Fibroblast of peridontal ligament (primary cell): ENCODE measurements around the gene LGI1.

ENCODE experiments used
- DNase-seq: peaks from one replicate; pipeline ENCODE4 v3.0.0-alpha.2; 2010; ENCODE audit errors: extremely low read depth

The LGI1 gene

GRCh38 chr10:93755443-93756116 is 2.2 kb upstream of the LGI1 start:
- peak; percentile 42 for DNase-seq

- DNase-seq: no peak
These were observed 1.6 kb upstream of the LGI1 start for GRCh38 chr10:93756118-93756517.

- no peak for DNase-seq
These were observed 600 bp upstream of the LGI1 start for GRCh38 chr10:93757136-93757535.

GRCh38 chr10:93758508-93758885 is 761 bp downstream of the LGI1 start:
- no peak for DNase-seq

- peak; percentile 40 for DNase-seq
These were observed 1.2 kb downstream of the LGI1 start for GRCh38 chr10:93758891-93759410.

GRCh38 chr10:93760490-93760889 is 2.8 kb downstream of the LGI1 start:
- no peak for DNase-seq

- no peak for DNase-seq
These were observed 5.2 kb downstream of the LGI1 start for GRCh38 chr10:93762979-93763391.

- DNase-seq: no peak
These were observed 9.2 kb downstream of the LGI1 start for GRCh38 chr10:93766918-93767317.

- no peak for DNase-seq
These were observed 10.1 kb downstream of the LGI1 start for GRCh38 chr10:93767724-93768399.

- no peak for DNase-seq
These were observed 11.2 kb downstream of the LGI1 start for GRCh38 chr10:93768892-93769291.

GRCh38 chr10:93771354-93771753 is 13.6 kb downstream of the LGI1 start:
- no peak for DNase-seq

GRCh38 chr10:93773120-93773519 is 15.4 kb downstream of the LGI1 start:
- no peak for DNase-seq

- DNase-seq: no peak
These were observed 16.0 kb downstream of the LGI1 start for GRCh38 chr10:93773705-93774104.

- no peak for DNase-seq
These were observed 17.6 kb downstream of the LGI1 start for GRCh38 chr10:93775356-93775755.

GRCh38 chr10:93777092-93777491 is 19.4 kb downstream of the LGI1 start:
- no peak for DNase-seq

GRCh38 chr10:93784059-93784458 is 26.3 kb downstream of the LGI1 start:
- DNase-seq: no peak

GRCh38 chr10:93788413-93789208 is 30.9 kb downstream of the LGI1 start:
- DNase-seq: no peak

- DNase-seq: no peak
These were observed 32.7 kb downstream of the LGI1 start for GRCh38 chr10:93790439-93790838.

GRCh38 chr10:93796167-93796566 is 38.4 kb downstream of the LGI1 start:
- no peak for DNase-seq

GRCh38 chr10:93797825-93798224 is 40.1 kb downstream of the LGI1 start:
- no peak for DNase-seq

- DNase-seq: no peak
These were observed 41.5 kb downstream of the LGI1 start for GRCh38 chr10:93799155-93799708.

- no peak for DNase-seq
These were observed 46.5 kb downstream of the LGI1 start for GRCh38 chr10:93804200-93804599.
